Hindlimb muscle (tissue), 1 donor: ENCODE measurements around the gene IFI30. TPM values are rescaled to one million over a fixed set of nuclear protein-coding genes. Genes with fewer than 3 reads are reported as not detected.
A peak's percentile ranks its signal among the peaks of the same experiment; 100 is the strongest.

Experiments
- DNase-seq: peaks from one replicate; pipeline ENCODE4 v3.0.0-alpha.2; 2013
- polyA plus RNA-seq: library from polyadenylated mRNA; unstranded; fragments of 120-200 nt; gene quantifications from one replicate; pipeline ENCODE4 v1.2.1, GENCODE V29; 2013; ENCODE audit not compliant: insufficient read length

IFI30 gene
- polyA plus RNA-seq, 1 donor = 2.9 TPM

DNA sequence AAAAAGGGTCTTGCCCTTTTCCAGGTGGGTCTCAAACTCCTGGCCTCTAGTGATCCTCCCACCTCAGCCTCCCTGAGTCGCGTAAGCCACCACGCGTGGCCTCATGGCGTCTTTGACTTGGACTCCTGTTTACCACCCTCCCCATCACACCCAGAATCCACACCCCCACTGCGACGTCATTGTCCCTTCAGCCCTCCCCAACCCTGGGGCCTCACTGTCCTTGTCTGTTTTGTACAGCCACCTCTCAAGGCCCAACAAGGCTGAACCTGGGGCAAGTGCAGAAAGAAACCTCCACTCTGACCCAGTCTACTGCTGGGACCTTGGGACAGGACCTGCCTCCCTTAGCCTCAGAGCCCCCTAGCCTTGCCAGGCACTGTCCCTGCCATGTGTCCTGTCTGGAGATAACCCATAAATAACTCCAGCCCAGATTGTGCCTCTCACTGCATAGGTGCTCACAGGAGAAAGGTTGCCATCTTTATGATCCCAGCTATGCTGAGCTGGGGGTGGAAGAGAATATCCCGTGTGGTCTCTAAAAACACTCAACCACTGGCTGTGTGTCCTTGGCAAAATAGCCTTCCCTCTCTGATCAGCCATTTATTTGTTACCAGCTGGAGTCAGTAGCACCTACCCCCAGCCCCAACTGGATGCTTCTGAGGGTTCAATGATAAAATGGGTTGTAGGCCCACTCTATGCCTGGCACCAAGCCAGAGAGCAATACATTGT, 1.8 kb upstream of the IFI30 start:
- no peak for DNase-seq

DNA sequence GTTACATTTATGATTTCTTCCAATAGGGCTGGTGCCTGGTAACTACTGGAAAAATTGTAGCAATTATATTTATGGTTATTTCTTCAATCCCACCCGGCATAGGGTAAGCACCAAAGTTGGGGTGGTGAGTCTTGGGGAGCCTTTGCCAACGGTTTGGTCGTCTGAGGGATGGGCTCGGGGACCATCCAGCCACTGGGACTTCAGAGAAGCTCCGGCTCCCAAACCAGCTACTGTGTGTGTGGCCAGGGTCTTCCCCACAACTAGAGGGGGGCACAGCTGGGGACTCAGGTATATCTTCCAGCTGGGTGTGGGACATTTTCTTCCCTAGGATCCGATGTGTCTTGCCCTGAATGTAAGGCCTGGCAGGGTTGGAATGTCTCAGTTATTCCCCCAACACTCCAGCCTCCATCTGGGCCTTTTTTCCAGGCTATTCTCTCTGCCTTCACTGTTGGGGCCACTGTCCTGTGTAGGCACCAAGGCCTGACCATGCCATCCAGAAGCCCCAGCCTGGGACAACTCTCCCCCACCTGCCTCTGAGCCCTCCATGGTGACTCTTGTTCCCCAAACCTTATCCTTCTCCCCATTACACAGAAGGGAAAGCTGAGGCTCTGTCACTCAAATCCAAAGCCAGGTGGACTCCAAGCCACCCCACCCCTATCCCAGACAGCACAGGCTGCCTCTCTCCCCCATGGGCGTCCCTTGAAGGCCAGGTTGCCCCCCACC, 1.1 kb upstream of the IFI30 start:
- no peak for DNase-seq

DNA sequence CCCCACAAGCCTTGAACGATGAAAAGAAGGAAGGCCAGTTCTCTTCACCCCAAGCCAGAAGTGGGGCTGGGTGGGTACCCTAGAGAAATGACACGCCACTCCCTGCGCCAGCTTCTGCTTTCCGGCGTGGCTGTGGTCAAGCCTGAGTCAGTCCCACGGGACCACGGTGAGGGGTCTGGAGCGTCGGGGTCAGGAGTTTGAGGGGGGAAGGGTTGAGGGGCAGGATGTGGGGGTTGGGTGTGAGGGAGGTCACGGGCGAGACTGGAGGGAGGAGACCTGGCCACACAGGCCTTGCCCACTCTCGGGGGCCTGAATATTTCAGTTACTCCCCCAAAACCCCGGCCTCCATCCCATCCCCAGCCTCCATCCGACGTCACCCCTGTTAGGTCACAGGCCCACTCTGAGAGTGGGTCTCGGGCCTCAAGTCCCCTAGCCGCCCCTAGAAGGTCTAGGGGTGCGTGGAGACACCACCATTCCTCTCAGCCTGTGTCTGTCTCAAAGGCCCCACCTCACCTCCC, 500 bp upstream of the IFI30 start:
- DNase-seq = no peak

DNA sequence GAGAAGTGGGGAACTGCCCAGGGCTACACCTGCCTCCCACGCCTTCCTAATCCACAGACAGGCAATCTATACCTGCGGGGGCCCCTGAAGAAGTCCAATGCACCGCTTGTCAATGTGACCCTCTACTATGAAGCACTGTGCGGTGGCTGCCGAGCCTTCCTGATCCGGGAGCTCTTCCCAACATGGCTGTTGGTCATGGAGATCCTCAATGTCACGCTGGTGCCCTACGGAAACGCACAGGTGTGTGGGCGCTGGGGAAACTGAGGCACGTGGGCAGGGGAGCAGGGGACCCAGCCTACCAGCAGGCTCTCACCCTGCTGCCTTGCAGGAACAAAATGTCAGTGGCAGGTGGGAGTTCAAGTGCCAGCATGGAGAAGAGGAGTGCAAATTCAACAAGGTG, 1.4 kb downstream of the IFI30 start:
- DNase-seq = no peak

DNA sequence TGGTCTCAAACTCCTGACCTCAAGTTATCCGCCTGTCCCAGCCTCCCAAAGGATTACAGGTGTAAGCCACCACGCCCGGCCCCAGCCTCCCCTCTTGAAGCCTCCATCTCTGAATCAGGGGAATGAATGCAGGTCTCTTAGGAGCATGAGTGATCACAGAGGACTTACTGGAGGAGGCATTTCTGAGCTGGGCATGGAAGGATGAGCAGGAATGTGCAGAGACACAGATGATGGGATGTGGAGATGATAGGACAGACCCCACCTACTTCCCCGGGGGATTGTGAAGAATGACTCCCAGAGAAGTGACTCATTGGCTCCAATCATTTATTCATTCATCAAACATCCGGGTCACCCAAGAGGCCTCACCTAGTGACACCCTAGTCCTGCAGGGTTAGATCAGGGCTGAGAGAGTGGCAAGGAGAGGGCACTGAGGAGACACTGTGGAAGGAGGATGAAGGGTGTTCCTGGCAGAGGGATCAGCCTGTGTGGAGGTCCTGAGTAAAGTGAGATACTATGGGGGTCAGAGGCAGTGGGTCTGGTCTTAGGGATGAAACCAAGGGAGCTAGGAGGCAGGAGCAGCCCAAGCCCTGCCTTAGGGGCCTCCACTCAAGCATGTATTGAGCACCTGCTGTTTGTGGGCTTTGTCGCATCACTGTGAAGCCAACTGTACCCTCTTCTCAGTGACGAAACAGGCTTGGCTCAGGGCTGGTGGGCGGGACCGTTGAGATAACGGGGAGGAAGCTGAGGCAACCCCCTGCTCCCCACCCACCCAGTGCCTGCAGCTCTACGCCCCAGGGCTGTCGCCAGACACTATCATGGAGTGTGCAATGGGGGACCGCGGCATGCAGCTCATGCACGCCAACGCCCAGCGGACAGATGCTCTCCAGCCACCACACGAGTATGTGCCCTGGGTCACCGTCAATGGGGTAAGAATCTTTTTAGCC, 3.0 kb downstream of the IFI30 start:
- DNase-seq = no peak

DNA sequence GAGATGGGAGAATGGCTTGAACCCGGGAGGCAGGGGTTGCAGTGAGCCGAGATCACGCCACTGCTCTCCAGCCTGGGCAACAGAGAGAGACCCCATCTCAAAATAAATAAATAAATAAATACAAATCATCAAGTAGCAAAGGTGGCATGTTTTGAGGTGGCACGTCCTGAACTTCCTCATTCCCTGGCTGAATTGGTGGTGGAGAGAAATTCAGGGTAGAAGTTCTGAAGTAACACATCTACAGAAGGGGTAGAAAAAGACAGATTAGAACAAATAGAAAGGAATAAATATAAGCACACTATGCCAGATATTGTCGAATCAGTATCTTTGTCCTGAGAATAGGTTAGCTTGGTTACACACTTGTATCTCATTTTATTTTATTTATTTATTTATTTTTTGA, 6.3 kb downstream of the IFI30 start:
- no peak for DNase-seq

DNA sequence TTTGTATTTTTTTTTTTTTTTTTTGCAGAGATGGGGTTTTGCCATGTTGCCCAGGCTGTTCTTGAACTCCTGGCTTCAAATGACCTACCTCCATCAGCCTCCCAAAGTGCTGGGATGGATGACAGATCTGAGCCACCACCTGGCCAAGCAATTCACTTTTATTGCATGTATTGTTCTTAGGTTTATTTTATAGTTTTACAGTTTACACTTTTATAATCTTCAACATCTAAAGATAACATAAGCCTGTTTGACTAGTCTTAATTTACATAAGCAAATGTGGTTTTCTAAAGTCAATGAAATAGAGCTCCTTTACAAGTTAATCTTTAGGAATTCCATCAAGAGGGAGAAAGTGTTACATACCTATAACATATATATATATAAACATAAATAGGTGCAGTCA, 9.9 kb downstream of the IFI30 start:
- DNase-seq = no peak

DNA sequence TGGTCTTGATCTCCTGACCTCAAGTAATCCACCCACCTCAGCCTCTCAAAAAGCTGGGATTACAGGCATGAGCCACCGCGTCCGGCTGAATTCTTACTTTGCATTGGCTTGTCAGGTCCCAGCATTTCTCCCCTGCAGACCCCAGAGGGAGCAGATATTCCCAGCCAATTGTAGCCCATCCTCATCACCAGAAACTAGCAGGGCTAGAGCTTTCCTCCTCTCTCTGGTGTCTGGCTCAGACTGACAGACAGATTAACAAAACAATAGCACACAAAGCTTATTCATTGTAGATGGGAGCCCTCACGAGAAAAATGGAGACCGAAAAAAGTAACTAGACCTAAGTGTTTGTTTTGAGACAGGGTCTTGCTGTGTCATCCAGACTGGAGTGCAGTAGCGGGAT, 11.9 kb downstream of the IFI30 start:
- DNase-seq = no peak

DNA sequence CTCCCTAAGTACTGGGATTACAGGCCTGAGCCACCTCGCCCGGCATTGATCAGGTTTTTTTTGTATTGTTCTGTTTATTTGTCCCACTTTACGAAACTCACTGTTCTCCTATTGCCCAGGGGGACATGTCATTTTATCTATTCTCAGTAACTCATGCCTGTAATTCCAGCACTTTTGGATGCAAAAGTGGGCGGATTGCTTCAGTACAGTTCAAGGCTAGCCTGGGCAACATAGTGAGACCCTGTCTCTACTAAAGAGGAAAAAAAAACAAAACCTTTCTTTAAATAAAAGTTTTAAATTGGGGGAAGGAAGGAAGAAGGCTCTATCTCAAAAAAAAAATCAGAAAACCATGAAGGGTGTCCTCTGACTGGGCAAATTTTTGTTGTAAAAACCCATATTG, 16.7 kb downstream of the IFI30 start:
- no peak for DNase-seq

DNA sequence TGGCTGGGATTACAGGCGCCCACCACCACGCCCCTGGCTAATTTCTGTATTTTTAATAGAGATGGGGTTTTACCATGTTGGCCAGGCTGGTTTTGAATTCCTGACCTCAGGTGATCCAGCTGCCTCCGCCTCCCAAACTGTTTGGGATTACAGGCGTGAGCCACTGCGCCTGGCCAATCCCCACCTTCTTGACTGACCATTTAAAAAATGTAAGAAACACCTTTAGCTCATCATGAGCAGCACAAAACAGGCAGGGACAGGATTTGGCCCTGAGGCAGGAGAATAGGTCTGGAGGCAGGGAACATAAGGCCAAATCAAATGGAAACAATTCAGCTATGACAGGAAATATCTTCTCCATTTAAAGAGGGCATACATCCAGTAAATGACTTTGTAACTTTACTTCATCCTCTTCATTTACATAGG, 18.0 kb downstream of the IFI30 start:
- no peak for DNase-seq

DNA sequence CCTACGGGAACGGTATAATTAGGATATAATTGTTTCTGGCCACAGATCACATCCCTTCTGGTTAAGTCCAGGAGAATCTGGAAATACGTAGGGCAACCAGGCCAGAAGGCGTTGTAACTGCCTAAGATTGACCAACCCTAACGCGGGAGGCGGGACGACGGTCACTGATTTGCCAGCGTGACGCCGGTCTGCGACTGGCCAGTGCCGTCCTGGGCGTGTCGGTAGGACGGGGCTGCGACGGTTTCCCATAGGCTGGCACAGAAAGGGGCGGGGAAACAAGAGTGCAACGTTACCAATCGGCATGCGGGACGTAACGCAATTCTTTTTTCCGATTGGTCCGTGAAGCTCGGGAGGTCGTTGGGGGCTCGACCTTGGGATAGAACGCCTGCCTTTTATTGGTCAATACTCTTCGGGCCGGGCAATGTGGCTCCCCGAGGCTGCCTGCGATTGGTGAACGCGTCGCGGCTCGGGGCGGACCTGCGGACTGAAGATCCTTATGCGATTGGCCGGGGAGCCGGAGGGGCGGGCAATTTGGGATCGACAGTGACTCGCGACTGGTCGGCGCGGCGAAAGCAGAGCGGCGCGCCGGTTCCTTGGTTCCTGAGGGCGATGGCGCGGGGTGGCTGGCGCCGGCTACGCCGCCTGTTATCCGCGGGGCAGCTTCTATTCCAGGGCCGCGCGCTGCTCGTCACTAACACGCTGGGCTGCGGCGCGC, 19.2 kb downstream of the IFI30 start, which contains the start of gene MPV17L2:
Gene MPV17L2, plus strand, starts transcription at position 546 of the 715 bp plus-strand sequence. Its CDS starts 64 bp downstream, at position 610.
- DNase-seq = peak; percentile 99

DNA sequence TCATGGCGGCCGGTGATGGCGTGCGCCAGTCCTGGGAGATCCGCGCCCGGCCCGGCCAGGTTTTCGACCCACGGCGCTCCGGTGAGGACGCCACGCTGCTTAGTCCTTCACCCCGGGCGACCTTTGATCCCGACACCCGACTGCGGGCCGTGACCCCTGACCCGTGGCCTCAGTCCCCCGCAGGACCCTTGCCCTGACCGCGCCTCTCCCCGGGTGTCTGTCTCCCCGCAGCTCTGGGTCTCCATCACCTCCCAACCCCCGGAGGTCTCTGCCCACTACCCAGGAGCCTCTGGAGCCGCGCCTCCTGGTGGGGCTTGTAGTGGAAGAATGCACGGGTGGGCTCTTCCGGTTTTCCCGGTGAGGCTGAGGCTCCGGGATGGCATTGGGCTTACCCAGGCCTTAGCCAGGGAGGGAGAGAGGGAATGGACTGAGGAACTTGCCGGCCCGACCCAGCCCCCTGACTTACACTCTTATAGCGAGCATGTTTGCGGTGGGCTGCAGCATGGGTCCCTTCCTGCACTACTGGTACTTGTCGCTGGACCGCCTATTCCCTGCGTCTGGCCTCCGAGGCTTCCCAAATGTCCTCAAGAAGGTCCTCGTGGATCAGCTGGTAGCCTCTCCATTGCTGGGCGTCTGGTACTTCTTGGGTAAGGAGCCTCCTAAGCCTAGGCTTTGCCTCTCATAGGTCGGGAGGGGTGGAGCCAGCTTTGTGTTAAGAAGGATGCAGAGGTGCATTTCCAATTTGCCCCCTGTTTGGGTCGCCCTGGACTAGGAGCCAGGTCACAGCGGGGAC, 20.0 kb downstream of the IFI30 start:
- no peak for DNase-seq

DNA sequence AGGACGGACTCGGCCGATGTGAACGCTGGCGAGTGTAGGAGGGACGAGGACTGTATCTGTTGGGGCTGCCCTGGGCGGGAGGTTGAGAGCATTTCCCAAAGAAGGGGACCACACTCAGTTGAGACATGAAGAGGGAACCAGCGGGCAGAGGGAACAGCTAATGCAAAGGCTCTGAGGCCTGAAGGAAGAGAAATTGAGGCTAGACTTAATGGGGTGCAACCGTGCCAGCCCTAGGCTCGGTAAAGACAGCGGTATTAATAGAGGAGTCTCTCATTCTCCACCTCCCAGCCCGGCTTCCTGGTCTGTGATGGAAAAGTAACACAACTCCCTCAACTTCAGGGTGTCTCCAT, 20.5 kb downstream of the IFI30 start:
- DNase-seq = no peak

DNA sequence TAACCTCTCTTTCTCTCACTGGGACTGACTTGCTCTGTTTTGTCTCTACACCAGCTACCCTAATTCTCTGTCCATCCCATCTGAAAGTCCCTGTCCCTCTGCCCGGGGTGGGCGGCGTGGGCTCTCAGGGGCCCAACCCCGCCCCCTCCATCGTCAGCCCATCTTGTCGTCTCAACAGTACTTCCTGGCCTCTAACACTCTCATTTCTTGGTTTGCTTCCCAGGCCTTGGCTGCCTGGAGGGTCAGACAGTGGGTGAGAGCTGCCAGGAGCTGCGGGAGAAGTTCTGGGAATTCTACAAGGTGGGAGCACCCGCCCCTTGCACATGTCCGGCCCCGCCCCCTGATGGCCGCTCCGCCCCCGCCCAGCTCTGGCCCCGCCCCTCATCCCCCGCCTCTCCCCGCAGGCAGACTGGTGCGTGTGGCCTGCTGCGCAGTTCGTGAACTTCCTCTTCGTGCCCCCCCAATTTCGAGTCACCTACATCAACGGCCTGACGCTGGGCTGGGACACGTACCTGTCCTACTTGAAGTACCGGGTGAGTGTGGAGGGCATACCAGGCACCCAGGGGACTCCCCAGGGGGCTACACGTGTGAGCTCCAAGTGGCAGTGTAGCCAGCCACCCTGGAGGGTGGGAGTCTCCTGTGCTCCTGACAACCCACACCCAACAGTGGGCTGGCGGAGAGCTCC, 21.1 kb downstream of the IFI30 start:
- DNase-seq = no peak

DNA sequence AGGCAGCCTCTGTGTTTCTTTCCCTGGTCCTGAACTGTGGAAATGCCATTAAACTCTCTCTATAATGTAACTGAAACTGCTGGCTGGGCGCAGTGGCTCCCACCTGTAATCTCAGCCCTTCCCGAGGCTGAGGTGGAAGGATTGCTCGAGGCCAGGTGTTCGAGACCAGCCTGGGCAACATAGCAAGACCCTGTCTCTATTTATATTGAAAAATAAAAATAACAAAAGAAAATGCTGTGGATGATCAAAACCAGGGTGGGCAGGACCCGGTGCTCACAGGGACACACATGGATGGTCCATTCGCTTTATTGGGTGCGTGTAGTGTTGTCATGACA, 22.9 kb downstream of the IFI30 start:
- DNase-seq = no peak

DNA sequence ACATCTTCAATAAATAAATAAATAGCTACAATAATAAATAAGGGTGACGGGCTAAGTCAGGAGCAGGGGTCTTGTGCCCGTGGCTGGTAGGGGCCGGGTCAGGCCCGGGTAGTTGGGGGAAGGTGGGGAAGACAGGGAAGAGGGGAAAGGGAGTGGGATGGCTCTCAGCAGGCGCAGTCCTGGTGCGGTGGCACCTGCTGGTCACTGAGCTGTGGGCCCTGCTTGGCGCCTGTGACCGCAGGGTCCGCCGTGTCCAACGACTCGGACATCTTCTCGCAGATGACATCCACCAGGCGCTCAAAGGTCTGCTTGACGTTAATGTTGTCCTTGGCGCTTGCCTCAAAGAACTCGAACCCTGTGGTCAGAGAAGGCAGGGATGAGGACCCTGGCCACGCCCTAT, 23.7 kb downstream of the IFI30 start:
- no peak for DNase-seq

DNA sequence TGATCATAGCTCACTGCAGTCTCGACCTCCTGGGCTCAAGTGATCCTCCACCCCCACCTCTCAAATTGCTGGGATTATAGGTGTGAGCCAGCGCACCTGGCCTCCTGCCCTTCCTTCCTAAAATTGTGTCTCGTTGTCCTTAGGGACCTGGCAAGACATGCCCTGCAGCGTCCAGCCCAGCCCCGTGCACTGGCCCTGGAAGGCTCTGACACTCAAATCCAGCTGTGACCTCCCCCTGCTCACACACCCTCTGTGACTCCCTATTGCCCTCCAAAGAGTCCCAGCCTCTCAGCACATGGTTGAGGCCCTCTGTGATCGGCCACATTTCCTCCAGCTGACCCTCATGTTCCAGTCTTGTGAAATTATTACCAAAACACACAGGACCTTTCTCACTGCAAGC, 24.3 kb downstream of the IFI30 start:
- no peak for DNase-seq

DNA sequence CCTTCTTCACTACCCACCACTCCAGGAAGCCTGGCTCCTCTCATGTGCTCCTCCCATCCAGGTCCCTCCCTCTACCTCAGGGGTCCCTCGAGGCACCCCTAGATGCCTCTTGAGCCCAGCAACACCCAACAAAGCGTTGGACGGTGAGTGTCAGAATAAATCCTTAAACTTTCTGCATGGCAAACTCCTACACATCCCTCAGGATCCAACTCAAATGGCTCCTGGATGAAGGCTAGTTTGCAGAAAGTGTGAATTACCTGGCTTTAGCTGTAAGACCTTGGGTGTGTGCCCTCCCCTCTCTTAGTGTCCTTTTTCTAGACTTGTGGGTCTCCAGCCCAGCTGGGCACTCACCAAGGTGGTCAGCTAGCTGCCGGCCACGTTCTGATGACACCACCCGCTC, 24.8 kb downstream of the IFI30 start:
- no peak for DNase-seq

DNA sequence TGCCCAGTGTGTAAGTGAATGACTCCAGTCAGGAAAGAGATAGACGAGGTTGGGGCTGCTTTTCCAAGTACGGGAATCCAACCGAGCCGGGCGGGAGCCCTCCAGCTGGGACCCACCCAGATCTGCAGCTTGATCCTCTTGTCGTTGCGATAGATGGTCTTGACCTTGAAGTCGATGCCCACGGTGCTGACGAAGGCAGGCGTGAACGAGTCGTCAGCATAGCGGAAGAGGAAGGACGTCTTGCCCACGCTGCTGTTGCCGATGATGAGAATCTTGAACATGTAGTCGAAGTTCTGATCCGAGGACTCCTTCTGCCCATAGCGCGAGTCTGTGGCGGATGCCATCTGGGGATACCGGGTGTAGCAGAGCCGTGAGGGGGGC, 28.8 kb downstream of the IFI30 start:
- DNase-seq = no peak

DNA sequence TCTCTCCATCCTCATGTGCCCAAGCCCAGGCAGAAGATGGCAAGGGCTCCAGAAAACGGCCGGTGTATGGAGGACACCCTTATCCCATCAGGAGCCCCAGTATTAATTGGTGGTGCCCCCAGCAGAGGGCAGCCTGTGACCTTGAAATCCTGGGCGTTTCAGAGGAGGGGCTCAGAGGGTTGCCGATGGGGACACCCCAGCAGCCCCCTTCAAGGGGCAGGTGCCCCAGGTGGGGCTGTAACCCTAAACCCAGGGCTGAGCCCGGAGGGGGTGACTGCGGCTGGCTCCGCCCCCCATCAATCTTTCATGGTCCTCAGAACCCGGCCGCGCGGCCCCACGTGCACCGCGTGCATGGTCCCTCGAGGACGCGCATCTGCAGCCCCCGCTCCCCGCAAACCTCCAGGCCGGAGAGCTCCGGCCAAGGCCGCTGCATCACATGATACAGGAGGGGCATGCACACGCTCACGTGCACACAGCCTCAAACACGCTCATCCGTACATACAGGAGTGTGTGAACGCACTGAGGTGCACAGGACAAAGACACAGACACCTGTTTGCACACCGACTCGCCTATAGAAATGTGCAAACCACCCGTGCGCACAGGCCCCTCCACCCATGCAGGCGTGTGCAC, 29.3 kb downstream of the IFI30 start:
- DNase-seq = no peak
